HFF-Myc (cell line): ENCODE results near the gene TMEM151B.

Experiments used
- DNase-seq: peaks from one replicate; pipeline ENCODE4 v3.0.0-alpha.2; 2011; ENCODE audit warnings: low read depth; ENCODE audit errors: extremely low read depth
- H3K4me3 ChIP-seq: replicated peaks from 2 replicates; pipeline ENCODE4 v1.5.1; 2011; ENCODE audit warnings: low read depth, mild to moderate bottlenecking, control low read depth, low read length
- CTCF ChIP-seq: IDR thresholded peaks from 2 replicates; pipeline ENCODE4 v1.5.1; 2012; ENCODE audit warnings: mild to moderate bottlenecking, low read depth, low read length, control low read depth; ENCODE audit errors: missing control alignments

TMEM151B gene

GRCh38 chr6:44249082-44249748 lies 21.0 kb upstream of the TMEM151B start:
- TF ChIP-seq CTCF: no peak

GRCh38 chr6:44250067-44250717 lies 20.1 kb upstream of the TMEM151B start:
- no peak for TF ChIP-seq CTCF
- H3K4me3 ChIP-seq: peak overlapping the region; percentile 98
- DNase-seq: no peak

More at GRCh38 chr6:44249082-44249748, 21.0 kb upstream of the TMEM151B start:
- H3K4me3 ChIP-seq: peak overlapping the region; percentile 98
- no peak for DNase-seq

- TF ChIP-seq CTCF: no peak
- DNase-seq: no peak
These were observed 19.5 kb upstream of the TMEM151B start for GRCh38 chr6:44250718-44251123.

GRCh38 chr6:44251576-44252524 lies 18.4 kb upstream of the TMEM151B start:
- H3K4me3 ChIP-seq: peak overlapping the region; percentile 7; the same call in 1 of the 2 replicates
- no peak for TF ChIP-seq CTCF
- DNase-seq: no peak

More at GRCh38 chr6:44250718-44251123, 19.5 kb upstream of the TMEM151B start:
- peak overlapping the region; percentile 98 for H3K4me3 ChIP-seq

GRCh38 chr6:44253307-44254101 lies 16.7 kb upstream of the TMEM151B start:
- TF ChIP-seq CTCF: peak; percentile 58
- H3K4me3 ChIP-seq: no peak overlapping the region
- no peak for DNase-seq
